GM21717 (cell line): ENCODE measurements around the gene MED12L.

Experiments
- ATAC-seq: cut with Tn5 transposase; IDR thresholded peaks from one replicate; pipeline ENCODE4 v1.9.1; 2021; ENCODE audit warnings: mild to moderate bottlenecking, moderate library complexity; ENCODE audit not compliant: unreplicated experiment

The MED12L gene

DNA sequence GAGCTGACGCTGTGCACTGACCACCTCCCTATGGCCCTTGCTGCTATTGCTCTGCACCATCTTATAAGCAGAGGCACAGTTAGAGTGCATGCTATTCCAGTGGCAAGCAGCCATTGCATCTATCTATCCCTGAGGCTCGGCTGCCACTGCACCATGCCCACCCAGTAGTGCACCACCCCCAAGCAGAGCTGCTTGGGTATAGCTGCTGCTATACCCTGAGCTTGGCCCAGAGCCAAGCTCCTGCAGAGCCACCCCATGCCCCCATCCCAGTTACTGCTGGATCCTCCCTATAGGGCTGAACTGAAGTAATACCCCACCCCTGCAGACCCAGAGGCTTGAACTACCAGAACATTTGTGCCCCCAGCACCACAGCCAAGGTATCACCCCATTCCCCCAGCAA is 395.0 kb downstream of the MED12L start:
- no peak for ATAC-seq

GRCh38 chr3:151483488-151483887 is 398.0 kb downstream of the MED12L start:
- ATAC-seq = no peak

DNA sequence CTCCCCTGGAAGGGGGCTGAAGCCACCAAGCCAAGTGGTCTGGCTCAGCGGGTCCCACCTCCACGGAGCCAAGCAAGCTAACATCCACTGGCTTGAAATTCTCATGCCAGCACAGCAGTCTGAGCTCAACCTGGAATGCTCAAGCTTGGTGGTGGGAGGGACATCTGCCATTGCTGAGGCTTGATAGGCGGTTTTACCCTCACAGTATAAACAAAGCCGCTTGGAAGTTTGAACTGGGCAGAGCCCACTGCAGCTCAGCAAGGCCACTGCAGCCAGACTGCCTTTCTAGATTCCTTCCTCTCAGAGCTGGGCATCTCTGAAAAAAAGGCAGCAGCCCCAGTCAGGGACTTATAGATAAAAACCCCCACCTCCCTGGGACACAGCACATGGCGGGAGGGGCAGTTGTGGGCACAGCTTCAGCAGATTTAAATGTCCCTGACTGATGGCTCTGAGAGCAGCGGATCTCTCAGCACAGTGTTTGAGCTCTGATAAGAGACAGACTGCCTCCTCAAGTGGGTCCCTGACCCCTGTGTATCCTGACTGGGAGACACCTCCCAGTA is 398.6 kb downstream of the MED12L start:
- ATAC-seq = no peak
